ENCODE results near the gene QPCT.
"Not testable (repeated sequence)": the region's sequence is repeated elsewhere in the genome, so short reads cannot be mapped to it uniquely, and the experiment has no call there.

The QPCT gene

GRCh38 chr2:37379881-37380296, 35.5 kb downstream of the QPCT start:
- no peaks in the 10 kb centered on the region for H3K9me3 Mint-ChIP-seq
- H3K27me3 Mint-ChIP-seq (ENCODE audit: low read depth), result peaks cover 7% of the 10 kb centered on the region
- no peaks in the 10 kb centered on the region for H3K36me3 Mint-ChIP-seq (ENCODE audit: low read depth)
- no peak for TF ChIP-seq CTCF (IDR thresholded peaks at IDR 0.05; ENCODE audit: unreplicated experiment in 3 of 3)
- H3K4me1 Mint-ChIP-seq, result peaks cover 20% of the 10 kb centered on the region
- H3K27ac Mint-ChIP-seq, result no peak overlapping the region
- H3K4me3 Mint-ChIP-seq, result no peak overlapping the region

- not testable (repeated sequence) for H3K27ac Mint-ChIP-seq; H3K9me3 Mint-ChIP-seq; H3K4me3 Mint-ChIP-seq; H3K36me3 Mint-ChIP-seq (ENCODE audit: low read depth); H3K27me3 Mint-ChIP-seq (ENCODE audit: low read depth)
- H3K4me1 Mint-ChIP-seq, result peaks cover 20% of the 10 kb centered on the region
Observed at GRCh38 chr2:37380787-37381186, 36.4 kb downstream of the QPCT start.

- H3K4me1 Mint-ChIP-seq; H3K4me3 Mint-ChIP-seq; H3K27me3 Mint-ChIP-seq (ENCODE audit: low read depth); H3K36me3 Mint-ChIP-seq (ENCODE audit: low read depth); H3K9me3 Mint-ChIP-seq; H3K27ac Mint-ChIP-seq: not testable (repeated sequence)
Observed at GRCh38 chr2:37384261-37384660, 39.8 kb downstream of the QPCT start.

GRCh38 chr2:37387148-37387835, 42.9 kb downstream of the QPCT start:
- H3K27ac Mint-ChIP-seq, result no peak overlapping the region
- H3K27me3 Mint-ChIP-seq (ENCODE audit: low read depth), result no peaks in the 10 kb centered on the region
- no peaks in the 10 kb centered on the region for H3K36me3 Mint-ChIP-seq (ENCODE audit: low read depth)
- H3K9me3 Mint-ChIP-seq, result no peaks in the 10 kb centered on the region
- H3K4me3 Mint-ChIP-seq, result no peak overlapping the region
- H3K4me1 Mint-ChIP-seq, result peaks cover 10% of the 10 kb centered on the region
- TF ChIP-seq CTCF (IDR thresholded peaks at IDR 0.05; ENCODE audit: unreplicated experiment in 3 of 3), result no peak

GRCh38 chr2:37388074-37388473, 43.6 kb downstream of the QPCT start:
- Mint-ChIP-seq H3K27me3 (ENCODE audit: low read depth) (no peaks in the 10 kb centered on the region), H3K36me3 (ENCODE audit: low read depth) (no peaks in the 10 kb centered on the region), H3K9me3 (no peaks in the 10 kb centered on the region), H3K4me3 (no peak overlapping the region), H3K27ac (no peak overlapping the region), H3K4me1 (peaks cover 10% of the 10 kb centered on the region)
- TF ChIP-seq CTCF (IDR thresholded peaks at IDR 0.05; ENCODE audit: unreplicated experiment in 3 of 3), result no peak

- Mint-ChIP-seq H3K9me3 (no peaks in the 10 kb centered on the region), H3K4me1 (peaks cover 10% of the 10 kb centered on the region), H3K27me3 (ENCODE audit: low read depth) (peaks cover 3% of the 10 kb centered on the region), H3K4me3 (no peak overlapping the region), H3K36me3 (ENCODE audit: low read depth) (no peaks in the 10 kb centered on the region), H3K27ac (no peak overlapping the region)
- TF ChIP-seq CTCF (IDR thresholded peaks at IDR 0.05; ENCODE audit: unreplicated experiment in 3 of 3), result no peak
Observed at GRCh38 chr2:37389395-37389794, 45.0 kb downstream of the QPCT start.

GRCh38 chr2:37389989-37390765, 45.7 kb downstream of the QPCT start:
- Mint-ChIP-seq H3K9me3 (no peaks in the 10 kb centered on the region), H3K27me3 (ENCODE audit: low read depth) (peaks cover 3% of the 10 kb centered on the region), H3K36me3 (ENCODE audit: low read depth) (no peaks in the 10 kb centered on the region), H3K27ac (peak overlapping the region; percentile 4 to 41 (median 11)), H3K4me1 (peaks cover 10% of the 10 kb centered on the region), H3K4me3 (no peak overlapping the region)
- no peak for TF ChIP-seq CTCF (IDR thresholded peaks at IDR 0.05; ENCODE audit: unreplicated experiment in 3 of 3)
